ENCODE data around the gene SLC9A5.

- no peak for TF ChIP-seq ZNF274 (IDR thresholded peaks at IDR 0.05; ENCODE audit: low read depth, low read length)
- no peak for TF ChIP-seq SUZ12 (IDR thresholded peaks at IDR 0.05; ENCODE audit: extremely low read depth, insufficient read depth, insufficient read length)
- TF ChIP-seq YY1 (IDR thresholded peaks at IDR 0.05; ENCODE audit: insufficient read depth, insufficient read length), result no peak
Observed at GRCh38 chr16:67260426-67261063, 11.8 kb downstream of the SLC9A5 start.
